Fibroblast of lung (primary cell): ENCODE results near the gene CARS2. TPM values are rescaled to one million over a fixed set of nuclear protein-coding genes. Genes with fewer than 3 reads are reported as not detected.
"Not testable (repeated sequence)": the region's sequence is repeated elsewhere in the genome, so short reads cannot be mapped to it uniquely, and the experiment has no call there.

ENCODE experiments used
- DNase-seq, 2 donors: peaks; one replicate each; pipeline versions ENCODE4 v3.0.0 to v3.0.0-alpha.2; 2010; ENCODE audit warnings: low read depth in 2 of 2
- H2AFZ ChIP-seq: 2 replicates; pipeline ENCODE4 v1.5.1; 2012; ENCODE audit warnings: low read length, control low read depth, inconsistent platforms
- H3K27ac ChIP-seq: 2 replicates; pipeline ENCODE4 v1.5.1; 2011; ENCODE audit warnings: low read length, control low read depth; ENCODE audit not compliant: insufficient read depth
- H3K27me3 ChIP-seq: 2 replicates; pipeline ENCODE4 v1.5.1; 2011; ENCODE audit warnings: mild to moderate bottlenecking, low read length; ENCODE audit not compliant: control insufficient read depth, insufficient read depth
- H3K36me3 ChIP-seq: 2 replicates; pipeline ENCODE4 v1.5.1; 2011; ENCODE audit warnings: low read length; ENCODE audit not compliant: control insufficient read depth, insufficient read depth
- H3K4me1 ChIP-seq: 2 replicates; pipeline ENCODE4 v1.5.1; 2011; ENCODE audit warnings: low read length; ENCODE audit not compliant: control insufficient read depth, insufficient read depth; ENCODE audit errors: extremely low read depth
- H3K4me2 ChIP-seq: 2 replicates; pipeline ENCODE4 v1.5.1; 2011; ENCODE audit warnings: low read length, control low read depth; ENCODE audit not compliant: insufficient read depth; ENCODE audit errors: extremely low read depth
- H3K4me3 ChIP-seq, 4 experiments: fragments of 200-600 bp in 1 of 4; sonication (generic) in 1 of 4; replicated peaks in 1 of 4; 2 replicates each; pipeline ENCODE4 v1.5.1; 2011 to 2016; ENCODE audit warnings: low read length in 4 of 4, low read depth in 3 of 4, mild to moderate bottlenecking in 3 of 4, control low read depth in 2 of 4, inconsistent platforms in 1 of 4, mixed read lengths in 1 of 4; ENCODE audit not compliant: insufficient read depth in 1 of 4; ENCODE audit errors: control extremely low read depth in 1 of 4
- H3K79me2 ChIP-seq: 2 replicates; pipeline ENCODE4 v1.5.1; 2012; ENCODE audit warnings: mild to moderate bottlenecking, low read length, inconsistent platforms; ENCODE audit not compliant: control insufficient read depth, insufficient read depth
- H3K9ac ChIP-seq: 2 replicates; pipeline ENCODE4 v1.5.1; 2011; ENCODE audit warnings: mild to moderate bottlenecking, low read length, control low read depth; ENCODE audit not compliant: insufficient read depth
- H3K9me3 ChIP-seq: 2 replicates; pipeline ENCODE4 v1.5.1; 2012; ENCODE audit warnings: low read depth, low read length; ENCODE audit not compliant: control insufficient read depth, insufficient read depth
- H4K20me1 ChIP-seq: 2 replicates; pipeline ENCODE4 v1.5.1; 2011; ENCODE audit warnings: low read length; ENCODE audit not compliant: control insufficient read depth, insufficient read depth; ENCODE audit errors: extremely low read depth
- EZH2 ChIP-seq: IDR thresholded peaks from 2 replicates; pipeline ENCODE4 v1.5.1; 2012; ENCODE audit warnings: low read length, control low read depth, mild to moderate bottlenecking; ENCODE audit errors: missing control alignments
- polyA plus RNA-seq, 2 donors: library from polyadenylated mRNA; depleted of rRNA in 1 of 2; stranded (reverse) in 1 of 2; unstranded in 1 of 2; fragments of >200 nt; gene quantifications; 2 replicates each; pipeline ENCODE4 v1.2.1, GENCODE V29; 2011 to 2012; ENCODE audit warnings: missing spikeins in 1 of 2
- total RNA-seq: library from RNA; depleted of rRNA; stranded (reverse); fragments of >200 nt; gene quantifications from 2 replicates; pipeline ENCODE4 v1.2.1, GENCODE V29; 2014
- TF ChIP-seq, protein P1 (sequence below), 2 donors: IDR thresholded peaks in 1 of 2; conservative IDR thresholded peaks in 1 of 2; 1 replicate in 1 of 2; 2 replicates in 1 of 2; pipeline ENCODE4 v1.5.1; 2011 to 2012; ENCODE audit warnings: low read length in 2 of 2, control low read depth in 1 of 2, inconsistent platforms in 1 of 2, low read depth in 1 of 2, mild to moderate bottlenecking in 1 of 2

The CARS2 gene
- total and polyA plus RNA-seq, 2 donors (not counting 1 experiment from before 2014, with no cell fraction given): 64.7 to 127 TPM

DNA sequence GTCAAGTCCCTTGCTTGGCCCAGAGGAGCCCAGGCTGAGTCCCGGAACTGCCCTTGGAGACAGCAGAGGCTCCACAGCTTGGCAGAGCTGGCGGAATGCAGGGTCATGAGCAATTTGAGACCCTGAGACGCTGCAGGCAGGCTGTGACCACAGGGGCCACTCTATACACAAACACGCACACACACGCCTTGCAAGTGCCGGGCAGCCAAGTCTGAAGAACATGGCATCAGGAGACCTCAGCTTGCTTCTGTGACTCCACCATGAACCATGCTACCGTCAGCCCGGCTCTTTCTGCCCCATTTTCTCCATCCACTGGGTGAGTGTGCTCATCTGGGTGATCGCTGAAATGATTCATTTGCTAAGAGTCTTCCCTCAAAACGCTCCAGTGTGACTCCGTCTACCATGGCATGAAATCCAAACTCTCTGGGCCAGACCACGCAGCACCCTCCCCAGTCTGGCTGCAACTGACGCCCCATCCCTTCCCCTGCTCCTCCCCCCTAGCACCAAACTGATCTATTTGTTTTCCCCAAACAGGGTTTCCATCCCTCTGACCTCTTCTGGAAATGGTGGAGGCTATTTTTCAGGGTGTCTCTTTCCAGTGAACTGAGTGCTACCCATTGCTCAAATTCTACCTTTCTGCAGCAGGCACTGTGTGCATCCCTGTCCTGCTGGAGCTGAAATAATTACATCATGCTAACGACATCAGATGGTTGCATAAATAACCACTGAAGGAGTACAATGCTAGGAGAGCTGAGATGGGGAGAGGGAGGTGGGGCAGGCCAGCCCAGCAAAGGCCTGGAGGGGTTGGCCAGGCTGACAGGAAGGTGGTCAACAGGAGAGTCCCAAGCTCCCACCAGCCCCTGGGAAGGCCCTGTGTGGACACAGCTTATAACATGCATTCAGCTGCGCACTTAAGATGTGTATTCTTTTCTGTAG, 3.1 kb downstream of the CARS2 start:
- DNase-seq: peak; percentile 54 to 61
- H3K4me3 ChIP-seq: peak overlapping the region in 2 of 4 experiments; percentile 21 to 25
- H3K27me3 ChIP-seq: no peaks in the 10 kb centered on the region
- H3K4me2 ChIP-seq: peak overlapping the region; percentile 60
- H3K9ac ChIP-seq: no peak overlapping the region
- H3K79me2 ChIP-seq: peaks cover 27% of the 10 kb centered on the region
- TF ChIP-seq, protein P1, sequence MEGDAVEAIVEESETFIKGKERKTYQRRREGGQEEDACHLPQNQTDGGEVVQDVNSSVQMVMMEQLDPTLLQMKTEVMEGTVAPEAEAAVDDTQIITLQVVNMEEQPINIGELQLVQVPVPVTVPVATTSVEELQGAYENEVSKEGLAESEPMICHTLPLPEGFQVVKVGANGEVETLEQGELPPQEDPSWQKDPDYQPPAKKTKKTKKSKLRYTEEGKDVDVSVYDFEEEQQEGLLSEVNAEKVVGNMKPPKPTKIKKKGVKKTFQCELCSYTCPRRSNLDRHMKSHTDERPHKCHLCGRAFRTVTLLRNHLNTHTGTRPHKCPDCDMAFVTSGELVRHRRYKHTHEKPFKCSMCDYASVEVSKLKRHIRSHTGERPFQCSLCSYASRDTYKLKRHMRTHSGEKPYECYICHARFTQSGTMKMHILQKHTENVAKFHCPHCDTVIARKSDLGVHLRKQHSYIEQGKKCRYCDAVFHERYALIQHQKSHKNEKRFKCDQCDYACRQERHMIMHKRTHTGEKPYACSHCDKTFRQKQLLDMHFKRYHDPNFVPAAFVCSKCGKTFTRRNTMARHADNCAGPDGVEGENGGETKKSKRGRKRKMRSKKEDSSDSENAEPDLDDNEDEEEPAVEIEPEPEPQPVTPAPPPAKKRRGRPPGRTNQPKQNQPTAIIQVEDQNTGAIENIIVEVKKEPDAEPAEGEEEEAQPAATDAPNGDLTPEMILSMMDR (conservative IDR thresholded peaks at IDR 0.05 in 1 of 2, IDR thresholded peaks at IDR 0.05 in 1 of 2; ENCODE audit: low read depth in 1 of 2, low read length in 2 of 2): no peak
- TF ChIP-seq EZH2: no peak
- H4K20me1 ChIP-seq: no peaks in the 10 kb centered on the region
- H3K36me3 ChIP-seq: peaks cover 8% of the 10 kb centered on the region
- no peaks in the 10 kb centered on the region for H3K9me3 ChIP-seq
- no peak overlapping the region for H2AFZ ChIP-seq
- peak overlapping the region; percentile 93 for H3K27ac ChIP-seq
- H3K4me1 ChIP-seq: peaks cover 25% of the 10 kb centered on the region

GRCh38 chr13:110702089-110702488, 3.8 kb downstream of the CARS2 start:
- peak overlapping the region in 1 of 4 experiments; percentile 25 for H3K4me3 ChIP-seq
- no peaks in the 10 kb centered on the region for H3K27me3 ChIP-seq
- no peak overlapping the region for H2AFZ ChIP-seq
- no peaks in the 10 kb centered on the region for H3K9me3 ChIP-seq
- H3K36me3 ChIP-seq: peaks cover 8% of the 10 kb centered on the region
- H4K20me1 ChIP-seq: no peaks in the 10 kb centered on the region
- peak in 1 of 2 donors; percentile 5 for DNase-seq
- no peak overlapping the region for H3K9ac ChIP-seq
- H3K4me2 ChIP-seq: peak overlapping the region; percentile 41
- peaks cover 25% of the 10 kb centered on the region for H3K4me1 ChIP-seq
- peaks cover 28% of the 10 kb centered on the region for H3K79me2 ChIP-seq
- peak overlapping the region; percentile 93 for H3K27ac ChIP-seq
- TF ChIP-seq, protein P1 (conservative IDR thresholded peaks at IDR 0.05 in 1 of 2, IDR thresholded peaks at IDR 0.05 in 1 of 2; ENCODE audit: low read depth in 1 of 2, low read length in 2 of 2): no peak
- no peak for TF ChIP-seq EZH2

- H3K27me3 ChIP-seq, H3K27ac ChIP-seq, H3K9ac ChIP-seq, H3K4me3 ChIP-seq, H3K36me3 ChIP-seq, H2AFZ ChIP-seq, H3K4me2 ChIP-seq, H4K20me1 ChIP-seq, H3K9me3 ChIP-seq, DNase-seq: not testable (repeated sequence)
- peaks cover 28% of the 10 kb centered on the region for H3K79me2 ChIP-seq
- H3K4me1 ChIP-seq: peaks cover 21% of the 10 kb centered on the region
Observed at GRCh38 chr13:110701061-110701460, 4.9 kb downstream of the CARS2 start.
